Stimulated activated CD8-positive, alpha-beta memory T cell treated with anti-CD3 and anti-CD28 coated beads, Interleukin-7, amount 100 ng/mL, for 4 hours (primary cell): ENCODE results near the gene MAML1.
"Not testable (repeated sequence)": the region's sequence is repeated elsewhere in the genome, so short reads cannot be mapped to it uniquely, and the experiment has no call there.

Experiments used
- DNase-seq, 2 donors: peaks; one replicate each; pipeline ENCODE4 v3.0.0-alpha.2; 2020; ENCODE audit warnings: low read depth in 2 of 2

The MAML1 gene

GRCh38 chr5:179732412-179732917 lies at the start of gene MAML1:
Gene MAML1, plus strand, starts transcription at chr5:179732822. Its CDS starts 291 bp downstream, at chr5:179733113.
- DNase-seq: peak; percentile 99

- not testable (repeated sequence) for DNase-seq
Observed at GRCh38 chr5:179689212-179689611, 43.4 kb upstream of the MAML1 start.

GRCh38 chr5:179694561-179694960 lies 38.1 kb upstream of the MAML1 start:
- DNase-seq: no peak

- DNase-seq: no peak
Observed at GRCh38 chr5:179696603-179697002, 36.0 kb upstream of the MAML1 start.

DNA sequence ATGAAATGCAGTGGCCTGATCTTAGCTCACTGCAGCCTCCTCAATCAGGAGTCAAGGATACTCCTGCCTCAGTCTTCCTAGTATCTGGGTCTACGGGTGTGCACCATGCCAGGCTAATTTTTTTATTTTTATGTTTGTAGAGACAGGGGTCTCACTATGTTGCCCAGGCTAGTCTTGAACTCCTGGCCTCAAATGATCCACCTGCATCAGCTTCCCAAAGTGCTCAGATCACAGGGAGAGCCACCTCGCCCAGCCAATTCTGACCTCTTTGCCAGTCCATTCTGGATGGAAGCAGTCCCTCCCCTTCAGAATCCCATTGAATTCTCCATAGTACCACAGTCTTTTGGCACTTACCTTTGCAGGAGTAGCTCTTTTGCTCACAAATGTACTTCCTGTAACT lies 35.5 kb upstream of the MAML1 start:
- no peak for DNase-seq

DNA sequence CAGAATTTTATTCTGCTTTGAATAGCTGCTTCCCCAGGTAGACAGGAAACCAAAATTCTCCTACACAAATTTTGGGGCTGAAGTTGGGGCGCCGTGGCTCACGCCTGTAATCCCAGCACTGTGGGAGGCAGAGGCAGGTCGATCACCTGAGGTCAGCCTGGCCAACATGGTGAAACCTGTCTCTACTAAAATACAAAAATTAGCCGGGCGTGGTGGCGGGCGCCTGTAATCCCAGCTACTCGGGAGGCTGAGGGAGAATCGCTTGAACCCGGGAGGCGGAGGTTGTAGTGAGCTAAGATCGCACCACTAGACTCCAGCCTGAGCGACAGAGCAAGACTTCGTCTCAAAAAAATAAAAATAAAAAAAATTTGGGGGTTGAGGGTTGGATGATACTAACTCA lies 35.1 kb upstream of the MAML1 start:
- not testable (repeated sequence) for DNase-seq

DNA sequence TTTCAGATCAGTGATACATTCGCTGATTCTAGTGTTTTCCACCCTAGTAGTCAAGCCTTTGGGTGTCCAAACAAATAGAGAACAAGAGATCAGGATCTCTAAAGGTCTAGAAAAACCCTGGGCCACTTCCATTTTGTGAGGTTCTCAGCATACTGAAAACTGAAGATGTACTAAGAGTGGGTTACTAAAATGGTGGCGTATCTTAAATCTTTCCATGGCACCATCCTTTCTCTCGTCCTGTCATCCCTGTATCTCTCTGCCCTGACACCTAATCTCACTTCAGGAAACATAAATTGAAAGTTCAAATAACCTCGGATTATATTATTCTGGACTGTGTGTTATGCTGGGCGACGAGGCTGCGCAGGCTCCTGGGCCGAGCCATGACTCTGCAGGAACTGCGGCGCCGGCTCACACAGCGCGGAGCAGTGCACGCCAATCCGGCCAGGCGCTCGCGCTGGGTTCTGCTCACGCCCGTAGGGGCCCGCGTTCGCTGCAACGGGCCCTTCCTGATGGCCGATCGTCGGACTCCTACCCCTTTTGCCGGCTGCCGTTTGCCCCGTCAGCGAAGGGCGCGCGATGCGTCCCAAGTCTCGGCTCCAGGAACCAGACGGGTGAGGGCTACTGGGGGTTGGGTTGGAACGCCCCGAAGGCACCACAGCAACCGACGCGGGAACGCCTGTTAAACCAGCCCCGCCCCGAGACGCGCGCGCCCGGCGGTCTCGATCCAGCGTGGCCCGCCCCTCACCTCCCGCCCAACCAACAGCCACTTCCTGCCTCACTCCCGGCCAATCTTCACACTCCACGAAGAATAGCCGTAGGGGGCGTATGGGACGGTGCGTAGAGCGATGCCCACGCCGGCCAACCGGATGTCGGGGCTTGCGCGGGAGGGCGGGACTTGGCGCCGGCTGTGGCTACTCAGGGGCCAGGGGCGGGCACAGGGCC lies 34.4 kb upstream of the MAML1 start:
- peak; percentile 99 for DNase-seq

- no peak for DNase-seq
Observed at GRCh38 chr5:179698935-179699615, 33.5 kb upstream of the MAML1 start, which contains the start of gene CANX. Gene CANX, plus strand, starts transcription at chr5:179698967. Its CDS starts 6,715 bp downstream, at chr5:179705682.

DNA sequence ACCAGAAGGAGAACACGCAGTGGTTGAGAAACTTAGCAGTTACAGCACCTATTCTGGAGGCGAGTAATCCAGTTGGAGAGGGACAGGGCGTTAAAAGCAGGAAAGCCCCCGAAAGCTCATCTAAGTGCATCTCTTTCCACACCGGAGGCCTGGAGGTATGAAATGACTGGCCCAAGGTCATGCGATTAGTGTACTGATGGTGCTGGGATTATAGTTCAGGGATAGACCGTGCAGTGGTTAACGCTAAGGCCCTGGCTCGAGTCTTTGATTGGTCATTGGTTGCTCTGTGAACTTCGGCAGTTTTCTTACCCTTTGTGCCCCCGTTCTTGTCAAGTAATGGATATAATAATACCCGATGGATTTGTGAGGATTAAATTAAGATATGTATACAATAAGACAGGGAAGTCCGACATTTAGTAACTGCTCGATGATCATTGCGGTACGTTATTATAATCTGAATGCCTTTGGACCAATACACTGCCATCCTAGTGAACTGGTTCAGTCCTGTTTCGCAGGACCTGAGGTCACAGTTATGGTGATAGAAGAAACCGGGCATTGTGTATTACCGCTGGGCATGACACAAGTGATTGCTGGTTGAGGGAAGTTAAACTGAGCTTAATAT lies 32.9 kb upstream of the MAML1 start:
- no peak for DNase-seq

- DNase-seq: no peak
Observed at GRCh38 chr5:179700401-179700918, 32.2 kb upstream of the MAML1 start.

GRCh38 chr5:179716286-179716685 lies 16.3 kb upstream of the MAML1 start:
- no peak for DNase-seq

DNA sequence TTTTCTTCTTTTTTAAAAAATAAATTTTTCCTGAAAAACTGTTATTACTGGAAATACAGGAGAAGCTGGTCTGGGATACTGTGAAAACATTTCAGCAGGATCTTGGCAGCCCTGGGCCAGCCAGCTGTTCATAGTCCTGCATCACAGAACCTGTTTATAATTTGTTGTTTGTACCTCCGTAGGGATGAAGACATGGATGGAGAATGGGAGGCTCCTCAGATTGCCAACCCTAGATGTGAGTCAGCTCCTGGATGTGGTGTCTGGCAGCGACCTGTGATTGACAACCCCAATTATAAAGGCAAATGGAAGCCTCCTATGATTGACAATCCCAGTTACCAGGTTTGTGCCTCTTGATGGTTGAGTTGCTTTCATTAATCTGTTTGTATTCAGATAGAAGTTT lies 12.4 kb upstream of the MAML1 start:
- no peak for DNase-seq

DNA sequence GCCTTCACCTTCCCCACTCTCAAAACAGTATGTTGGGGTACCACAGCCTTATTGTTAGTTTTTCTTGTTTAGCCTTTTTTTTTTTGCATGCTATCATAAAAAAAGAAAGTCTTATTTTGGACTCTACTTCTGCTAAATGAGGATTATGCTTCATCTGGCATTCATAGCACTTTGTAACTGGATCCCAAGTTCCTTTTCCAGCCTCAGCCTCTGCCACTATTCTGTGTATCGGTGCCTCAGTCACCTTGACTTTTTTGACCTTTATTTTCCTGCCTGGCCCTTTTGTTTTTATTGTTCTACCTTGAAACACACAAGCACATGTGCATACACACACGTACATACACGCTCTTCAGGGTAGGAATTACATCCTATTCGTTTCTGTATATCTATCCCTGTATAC lies 8.5 kb upstream of the MAML1 start:
- DNase-seq: no peak

- DNase-seq: no peak
Observed at GRCh38 chr5:179727106-179727505, 5.5 kb upstream of the MAML1 start.

- no peak for DNase-seq
Observed at GRCh38 chr5:179729303-179729702, 3.3 kb upstream of the MAML1 start.

DNA sequence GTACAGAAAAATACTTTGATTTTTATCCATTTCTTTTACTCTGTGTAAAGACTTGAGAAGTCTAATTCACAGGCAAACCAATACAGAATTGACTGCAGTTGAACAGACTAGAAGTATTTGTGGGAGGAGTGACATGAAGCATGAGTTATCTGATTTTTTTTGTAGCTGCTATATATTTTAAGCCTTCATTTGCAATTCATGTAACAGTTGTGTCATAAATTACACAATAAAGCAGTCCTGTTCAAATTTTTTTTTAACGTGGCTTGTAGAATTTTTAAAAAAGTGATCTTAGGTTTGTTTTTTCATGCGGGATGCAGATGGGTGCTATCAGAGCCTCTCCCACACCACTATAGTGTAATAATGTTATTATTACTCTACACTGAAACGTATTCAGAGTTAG lies 2.9 kb upstream of the MAML1 start:
- DNase-seq: no peak

DNA sequence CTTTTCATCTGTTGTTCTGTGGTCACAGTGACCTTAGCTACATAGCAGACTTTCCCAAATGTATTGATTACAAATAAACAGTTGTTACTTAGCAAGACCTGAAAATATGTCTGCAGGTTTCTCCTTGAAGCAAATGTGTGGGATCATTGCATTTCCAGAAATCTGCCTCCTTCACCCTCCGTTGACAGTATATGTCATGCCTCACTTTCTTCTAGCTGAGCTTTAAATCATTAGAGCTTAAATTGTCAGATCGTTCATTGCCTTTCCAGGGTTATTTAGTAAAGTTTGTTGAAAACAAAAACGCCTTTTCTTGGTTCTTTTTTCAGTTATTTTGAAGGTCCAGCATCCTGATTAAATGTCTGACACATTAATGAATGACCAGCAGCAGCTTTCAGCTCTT lies 2.3 kb upstream of the MAML1 start:
- DNase-seq: no peak

GRCh38 chr5:179730852-179731251 lies 1.8 kb upstream of the MAML1 start:
- no peak for DNase-seq

GRCh38 chr5:179731791-179732411 lies 721 bp upstream of the MAML1 start:
- DNase-seq: no peak

GRCh38 chr5:179732918-179733771 lies 523 bp downstream of the MAML1 start:
- DNase-seq: peak in 1 of 2 donors; percentile 30

- no peak for DNase-seq
Observed at GRCh38 chr5:179733772-179734126, 1.1 kb downstream of the MAML1 start.
